ENCODE data around the gene LGALS9.

The LGALS9 gene

DNA sequence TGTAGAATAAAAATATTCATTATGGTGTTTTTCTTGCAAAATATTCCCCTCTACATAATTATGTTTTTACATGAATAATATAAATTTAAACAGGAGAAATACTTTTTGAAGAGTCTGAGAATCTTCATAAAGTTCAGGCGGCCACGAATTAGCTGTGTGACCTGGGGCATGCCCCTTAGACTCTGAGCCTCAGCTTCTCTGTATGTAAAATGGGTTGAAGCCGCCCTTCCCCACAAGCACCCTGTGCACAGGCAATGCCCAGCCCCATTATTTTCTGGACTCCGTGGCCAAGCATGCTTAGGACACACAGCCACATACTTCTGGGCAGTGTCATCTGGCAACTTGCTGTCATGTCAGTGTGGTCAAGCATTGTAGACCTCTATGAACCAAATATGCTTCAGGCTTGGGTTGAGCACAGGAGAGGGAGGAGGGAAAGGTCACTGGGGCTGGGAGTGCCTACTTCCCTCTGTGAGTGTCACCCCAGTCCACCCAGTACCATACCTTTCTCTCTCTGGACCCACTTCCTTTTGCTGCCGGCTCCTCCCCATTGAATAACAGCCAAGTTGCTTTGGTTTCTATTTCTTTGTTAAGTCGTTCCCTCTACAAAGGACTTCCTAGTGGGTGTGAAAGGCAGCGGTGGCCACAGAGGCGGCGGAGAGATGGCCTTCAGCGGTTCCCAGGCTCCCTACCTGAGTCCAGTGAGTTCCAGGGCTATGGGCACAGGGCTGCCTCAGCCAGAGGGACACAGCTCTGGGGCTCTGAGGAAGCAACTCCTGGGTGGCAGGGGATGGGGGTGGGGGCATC lies at the start of gene LGALS9:
LGALS9 (plus strand) TSS at position 582 of the 804 bp plus-strand sequence; CDS start at position 660, 78 bp downstream.
- peak; percentile 31 for DNase-seq (ENCODE audit: low spot score)

DNA sequence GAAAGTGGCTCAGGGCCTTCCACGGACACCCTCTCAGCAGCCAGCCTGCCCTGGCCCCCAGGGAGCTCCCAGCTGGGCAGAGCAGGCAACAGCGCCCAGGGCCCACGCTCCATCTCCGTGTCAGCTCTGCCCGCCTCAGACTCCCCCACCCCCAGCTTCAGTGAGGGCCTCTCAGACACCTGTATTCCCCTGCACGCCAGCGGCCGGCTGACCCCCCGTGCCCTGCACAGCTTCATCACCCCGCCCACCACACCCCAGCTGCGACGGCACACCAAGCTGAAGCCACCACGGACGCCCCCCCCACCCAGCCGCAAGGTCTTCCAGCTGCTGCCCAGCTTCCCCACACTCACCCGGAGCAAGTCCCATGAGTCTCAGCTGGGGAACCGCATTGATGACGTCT lies 48.3 kb upstream of the LGALS9 start:
- no peak for DNase-seq (ENCODE audit: low spot score)

DNA sequence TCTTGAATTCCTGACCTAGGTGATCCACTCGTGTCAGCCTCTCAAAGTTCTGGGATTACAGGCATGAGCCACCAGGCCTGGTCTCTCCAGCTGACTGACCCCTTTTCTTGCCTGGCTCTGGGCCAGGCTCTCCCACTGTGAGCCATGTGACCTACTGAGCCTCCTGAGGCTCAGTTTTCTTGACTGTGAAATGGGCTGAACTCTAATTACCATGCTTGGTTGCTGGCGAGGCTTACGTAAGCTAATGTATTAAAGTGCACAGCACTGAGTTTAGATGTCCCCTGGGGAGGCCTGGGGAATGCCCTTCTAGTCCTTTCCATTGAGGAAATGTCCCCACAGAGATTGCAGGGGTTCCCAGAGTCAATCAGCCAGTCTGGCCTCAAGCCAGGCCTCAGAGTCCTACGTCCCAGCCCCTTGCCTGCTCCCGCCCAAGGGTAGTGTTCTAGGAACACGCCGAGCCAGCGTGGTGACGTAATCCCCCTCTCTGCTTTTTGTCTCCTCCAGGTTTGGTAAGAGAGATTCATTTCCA lies 45.8 kb upstream of the LGALS9 start:
- DNase-seq (ENCODE audit: low spot score): no peak

DNA sequence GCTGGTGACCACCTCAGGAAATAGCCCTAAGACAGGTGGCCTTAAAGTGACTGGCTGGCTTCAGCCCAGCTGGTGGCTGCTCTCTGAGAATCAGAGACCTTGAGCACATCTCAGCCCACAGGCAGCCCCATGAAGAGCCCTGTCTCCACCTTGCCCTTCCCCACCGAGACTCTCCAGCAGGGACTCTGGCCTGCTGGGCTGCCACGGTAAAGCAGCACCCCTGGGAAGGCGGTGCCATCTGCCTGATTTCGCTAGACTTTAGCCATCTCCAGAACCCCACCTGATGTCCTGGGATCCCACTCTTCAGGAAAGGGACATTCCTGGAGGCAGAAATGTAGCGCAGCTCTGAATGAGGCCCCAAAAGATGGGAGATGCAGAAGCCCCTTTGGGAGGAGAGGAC lies 45.2 kb upstream of the LGALS9 start:
- DNase-seq (ENCODE audit: low spot score): no peak

DNA sequence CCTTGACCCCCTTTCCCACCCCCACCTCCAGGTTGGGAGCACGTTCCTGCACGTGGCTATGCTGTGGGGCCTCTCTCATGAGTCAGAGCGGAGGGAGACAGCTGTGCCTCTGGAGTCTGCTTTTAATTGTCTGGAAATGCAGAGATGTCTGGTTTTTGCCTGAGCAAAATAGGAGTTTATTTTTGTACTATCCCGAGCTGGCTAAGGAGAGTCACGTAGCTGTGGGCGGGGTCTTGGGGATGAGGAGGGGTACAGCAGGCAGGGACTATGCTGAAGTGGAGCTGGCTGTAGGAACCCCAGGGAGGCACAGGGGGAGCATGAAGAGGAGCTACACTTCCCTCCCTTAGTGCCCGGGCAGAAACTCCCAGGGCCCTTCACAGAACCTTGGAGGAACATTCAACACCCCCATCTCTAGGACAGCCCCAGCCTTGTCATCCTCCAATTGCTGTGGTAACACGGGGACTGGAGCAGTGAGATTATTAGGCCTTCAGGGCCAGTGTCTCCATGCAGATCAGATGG lies 44.7 kb upstream of the LGALS9 start:
- no peak for DNase-seq (ENCODE audit: low spot score)

DNA sequence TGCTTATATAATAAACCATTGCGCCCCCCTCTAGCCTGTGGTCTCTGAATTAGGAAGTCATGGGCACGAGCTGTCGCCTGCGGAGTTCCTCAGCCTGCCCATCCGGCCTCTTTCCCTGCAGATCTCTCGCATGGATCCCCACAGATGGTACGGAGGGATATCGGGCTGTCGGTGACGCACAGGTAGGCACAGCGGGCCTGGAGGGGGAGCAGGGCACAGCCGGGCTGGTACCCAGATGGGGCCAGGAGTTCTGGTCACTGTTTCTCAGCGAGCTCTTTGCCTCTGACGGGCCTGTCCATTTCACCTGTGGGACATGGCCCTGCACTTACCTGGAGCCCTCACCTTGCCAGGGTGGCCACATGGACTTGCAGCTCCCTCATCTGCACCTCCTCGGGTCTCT lies 42.6 kb upstream of the LGALS9 start:
- no peak for DNase-seq (ENCODE audit: low spot score)

DNA sequence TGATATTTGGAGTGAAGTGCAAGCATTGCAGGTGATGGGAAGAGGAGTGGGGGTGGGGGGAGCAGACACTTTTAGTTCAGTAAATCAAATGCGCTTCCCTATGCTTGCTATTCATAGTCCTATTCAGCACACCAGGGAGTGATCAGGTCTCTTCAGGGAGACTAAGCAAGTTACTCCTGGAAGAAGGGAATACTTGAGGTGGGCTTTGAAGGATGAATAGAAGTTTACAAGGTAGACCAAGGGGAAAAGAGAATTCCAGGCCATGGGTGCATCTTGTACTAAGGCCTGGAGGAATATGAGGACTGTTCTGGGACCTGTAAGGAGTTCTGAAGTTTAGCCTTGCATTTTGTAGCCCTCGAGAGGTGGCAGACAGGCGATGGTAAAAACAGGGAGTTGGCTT lies 40.1 kb upstream of the LGALS9 start:
- no peak for DNase-seq (ENCODE audit: low spot score)

DNA sequence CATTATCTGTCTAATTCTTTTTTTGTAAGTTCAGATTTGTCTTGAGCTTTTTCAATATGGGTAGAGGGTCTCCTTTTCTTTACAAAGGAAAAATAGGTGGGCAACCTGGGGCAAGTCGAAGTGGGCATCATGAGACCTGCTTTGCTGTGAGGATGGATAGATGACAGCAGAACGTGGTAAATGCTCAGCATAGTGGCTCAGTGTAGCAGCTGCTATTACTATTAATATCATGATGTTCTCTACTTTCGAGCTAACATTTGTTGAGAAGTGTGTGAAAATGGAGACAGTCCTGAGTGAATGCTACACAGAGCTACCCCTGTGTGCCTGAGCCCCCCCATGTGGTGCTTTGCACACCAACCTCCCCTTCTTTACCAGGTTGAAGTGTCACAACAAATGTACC lies 39.0 kb upstream of the LGALS9 start:
- no peak for DNase-seq (ENCODE audit: low spot score)

DNA sequence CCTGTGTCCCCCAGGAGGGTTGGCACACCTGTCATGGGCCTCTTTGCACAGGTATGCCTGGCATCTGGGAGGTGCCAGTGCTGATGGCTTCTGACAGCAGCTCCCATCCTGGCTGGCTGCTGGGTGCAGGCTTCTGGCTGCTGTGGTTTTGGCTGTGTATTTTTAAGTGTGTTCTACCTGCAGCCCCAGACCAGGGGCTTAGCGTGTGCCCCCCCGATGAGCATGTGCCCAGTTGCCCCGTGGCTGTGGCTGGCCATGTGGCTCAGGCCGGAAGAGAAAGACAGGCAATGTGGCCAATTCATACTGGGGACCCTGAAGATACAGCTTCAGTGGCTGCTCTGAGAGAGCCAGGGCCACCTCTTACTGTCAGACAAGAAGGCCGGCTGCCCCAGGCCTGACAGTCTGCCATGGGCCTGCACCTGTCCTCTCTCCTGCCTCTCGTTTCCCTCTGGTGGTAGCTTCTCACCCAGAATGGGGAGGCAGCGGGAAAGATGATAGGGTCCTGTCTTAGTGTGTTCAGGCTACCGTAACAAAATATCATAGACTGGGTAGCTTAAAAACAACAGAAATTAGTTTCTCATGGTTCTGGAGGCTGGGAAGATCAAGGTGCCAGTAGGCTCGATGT lies 37.6 kb upstream of the LGALS9 start:
- no peak for DNase-seq (ENCODE audit: low spot score)

DNA sequence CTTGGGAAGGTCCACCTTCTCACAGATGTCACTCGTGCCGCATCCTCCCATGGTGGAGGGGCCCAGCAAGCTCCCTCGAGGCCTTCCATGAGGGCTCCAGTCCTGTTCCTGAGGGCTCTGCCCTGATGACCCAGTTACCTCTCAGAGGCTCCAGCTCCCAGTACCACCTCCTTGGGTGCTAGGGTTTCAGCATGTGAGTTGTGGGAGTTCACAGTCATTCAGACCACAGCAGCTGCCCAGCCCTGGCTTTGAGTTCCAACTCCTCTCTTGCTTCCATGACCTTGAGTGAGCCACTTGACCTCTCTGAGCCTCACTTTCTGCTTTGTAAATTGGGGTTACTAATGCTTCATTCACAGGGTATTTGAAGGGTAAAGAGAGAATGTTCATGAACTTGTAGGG lies 37.1 kb upstream of the LGALS9 start:
- DNase-seq (ENCODE audit: low spot score): no peak

DNA sequence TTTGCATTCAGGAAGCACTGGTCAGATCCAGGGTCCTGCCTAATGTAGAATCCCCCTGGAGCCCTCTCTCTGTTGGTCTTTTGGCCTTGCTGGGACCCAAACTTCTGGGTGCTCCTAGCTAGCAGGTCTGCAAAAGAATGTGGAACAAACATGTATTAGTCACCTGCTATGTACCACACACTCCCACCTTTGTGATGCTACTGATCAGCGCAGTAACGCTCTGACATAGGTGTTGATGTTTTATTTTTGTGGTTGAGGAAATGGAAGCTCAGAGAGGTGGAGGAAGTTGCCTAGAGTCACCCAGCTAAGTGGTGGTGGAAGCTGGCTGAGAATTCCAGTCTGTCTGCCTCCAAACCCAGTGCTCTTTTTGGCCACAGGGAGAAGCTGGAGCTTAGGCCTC lies 35.8 kb upstream of the LGALS9 start:
- DNase-seq (ENCODE audit: low spot score): no peak

DNA sequence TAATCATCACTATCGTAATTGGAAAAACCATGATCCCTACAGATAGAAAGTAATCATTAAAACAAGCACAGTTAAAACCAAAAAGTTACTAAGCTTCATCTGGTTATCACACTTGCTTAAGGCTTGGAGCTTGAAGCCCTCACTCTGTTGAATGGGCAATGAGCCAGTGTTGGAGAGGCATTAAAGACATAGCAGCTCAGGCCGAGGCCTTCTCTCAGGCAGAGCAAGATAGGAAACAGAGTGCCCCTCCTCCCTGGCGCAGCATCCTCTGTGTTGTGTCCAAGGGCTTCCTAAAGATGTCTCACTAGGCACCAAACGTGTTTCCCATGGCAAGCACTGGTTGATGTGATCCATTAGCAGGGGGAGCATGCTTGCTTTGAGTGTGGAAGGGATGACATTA lies 34.9 kb upstream of the LGALS9 start:
- DNase-seq (ENCODE audit: low spot score): no peak

DNA sequence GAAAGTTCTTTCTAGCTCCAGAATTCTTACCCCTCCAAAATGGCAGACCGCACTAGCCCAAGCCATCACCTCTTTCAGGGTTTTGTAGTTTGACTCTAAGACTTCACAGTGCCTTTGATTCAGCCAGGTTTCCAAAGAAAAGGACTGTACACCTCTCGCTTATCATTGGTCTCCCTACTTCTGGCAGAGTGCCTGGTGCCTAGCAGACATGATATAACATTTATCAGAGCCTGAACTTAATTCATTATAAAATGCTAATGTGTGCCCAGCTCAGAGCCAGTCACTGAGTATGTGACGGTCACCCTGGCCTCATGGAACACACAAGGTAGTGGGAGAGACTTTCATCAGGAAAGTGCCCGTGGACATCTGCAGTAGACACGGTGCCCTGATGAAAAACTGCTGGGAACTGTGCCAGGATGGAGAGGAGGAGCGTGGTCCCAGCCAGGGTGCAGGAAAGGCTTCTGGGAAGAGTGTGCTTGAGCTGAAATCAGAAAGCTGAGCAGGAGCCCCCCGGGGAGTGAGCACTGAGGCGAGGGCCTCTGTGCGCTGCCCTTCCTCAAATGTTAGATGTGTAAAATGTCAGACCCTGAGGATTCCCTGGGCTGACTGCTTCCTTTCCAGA lies 34.3 kb upstream of the LGALS9 start:
- DNase-seq (ENCODE audit: low spot score): no peak

DNA sequence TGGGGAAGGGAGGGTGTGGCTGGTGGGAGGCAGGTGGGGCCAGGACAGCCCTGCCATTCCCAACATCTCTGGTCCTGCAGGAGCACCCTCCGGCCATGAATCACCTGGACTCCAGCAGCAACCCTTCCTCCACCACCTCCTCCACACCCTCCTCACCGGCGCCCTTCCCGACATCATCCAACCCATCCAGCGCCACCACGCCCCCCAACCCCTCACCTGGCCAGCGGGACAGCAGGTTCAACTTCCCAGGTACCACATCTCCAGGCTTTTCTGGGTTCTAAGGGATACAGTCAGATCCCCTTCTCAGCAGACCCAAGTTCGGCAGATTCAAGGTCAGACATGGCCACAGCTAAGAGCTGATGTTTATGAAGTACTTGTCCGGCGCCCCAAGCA lies 33.8 kb upstream of the LGALS9 start:
- no peak for DNase-seq (ENCODE audit: low spot score)

DNA sequence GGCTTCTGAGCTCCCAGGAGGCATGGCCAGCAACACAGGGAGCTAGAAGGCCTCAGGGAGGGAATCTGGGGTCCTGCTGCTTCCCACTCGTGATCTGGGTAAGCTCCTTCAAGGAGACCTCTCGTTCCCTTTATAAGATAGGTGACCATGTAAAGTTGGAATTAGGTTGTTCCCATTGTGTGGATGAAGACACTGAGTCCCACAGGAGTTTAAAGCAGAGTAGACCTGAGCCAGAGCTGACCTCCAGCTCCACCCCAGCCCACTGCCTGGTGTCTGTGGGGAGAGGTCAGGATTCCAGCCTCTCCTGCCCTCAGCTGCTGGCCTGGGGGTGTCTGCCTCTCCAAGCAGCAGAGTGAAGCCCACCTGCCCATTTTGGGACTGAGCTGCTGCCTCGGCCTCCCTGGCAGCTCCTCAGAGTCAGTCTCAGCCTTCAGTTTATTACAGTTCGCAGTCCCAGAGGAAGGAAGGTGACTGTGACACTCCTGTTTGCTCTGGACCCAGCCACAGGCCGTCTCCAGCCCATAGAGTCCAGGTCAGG lies 33.1 kb upstream of the LGALS9 start:
- no peak for DNase-seq (ENCODE audit: low spot score)

DNA sequence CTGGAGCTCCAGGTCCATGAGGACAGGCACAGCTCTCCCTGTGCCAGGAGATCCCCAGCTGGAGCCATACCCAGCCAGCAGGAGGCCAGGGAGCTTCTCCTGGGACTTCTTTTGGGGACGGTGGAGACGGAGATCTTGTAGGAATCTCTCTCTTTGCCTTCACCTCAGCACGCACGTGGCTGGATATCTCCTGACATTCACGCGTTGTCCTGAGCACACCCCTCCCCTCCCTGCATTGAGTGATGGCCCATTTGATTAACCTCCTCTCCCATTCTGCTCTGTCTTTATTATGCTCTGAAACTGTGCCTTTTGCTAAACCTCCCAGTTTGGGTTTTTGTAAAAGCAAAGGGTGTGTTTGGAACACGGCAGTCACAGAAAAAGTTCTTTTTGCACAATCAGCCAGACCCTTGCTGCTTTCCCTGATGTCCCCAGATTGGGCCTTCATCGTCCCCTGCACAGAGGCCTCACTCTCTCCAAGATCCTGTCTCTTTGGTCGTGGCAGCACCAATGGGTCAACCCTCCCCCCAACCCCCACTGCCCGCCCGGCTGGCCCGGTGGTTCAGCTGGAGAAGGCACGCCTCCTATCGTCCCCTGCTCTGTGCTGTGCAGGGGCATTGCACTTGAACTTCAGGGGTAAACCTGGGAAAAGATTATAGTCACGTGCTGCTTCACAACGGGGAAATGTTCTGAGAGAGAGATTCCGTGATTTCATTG lies 32.5 kb upstream of the LGALS9 start:
- no peak for DNase-seq (ENCODE audit: low spot score)

DNA sequence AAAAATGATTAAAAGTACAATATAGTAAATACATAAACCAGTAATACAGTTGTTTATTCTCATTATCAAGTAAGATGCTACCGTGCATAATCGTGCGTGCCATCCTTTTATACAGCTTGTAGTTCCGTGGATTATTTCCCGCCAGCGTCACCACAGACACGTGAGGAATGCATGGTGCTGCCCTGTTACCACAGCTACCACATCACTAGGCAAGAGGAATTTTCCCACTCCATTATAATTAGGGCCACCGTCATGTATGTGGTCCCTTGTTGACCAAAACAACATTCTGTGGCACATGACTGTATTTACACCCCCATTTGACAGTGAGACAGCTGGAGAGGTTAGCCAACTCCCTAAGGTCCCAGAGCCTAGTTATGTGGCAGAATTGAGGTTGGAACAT lies 30.5 kb upstream of the LGALS9 start:
- no peak for DNase-seq (ENCODE audit: low spot score)

DNA sequence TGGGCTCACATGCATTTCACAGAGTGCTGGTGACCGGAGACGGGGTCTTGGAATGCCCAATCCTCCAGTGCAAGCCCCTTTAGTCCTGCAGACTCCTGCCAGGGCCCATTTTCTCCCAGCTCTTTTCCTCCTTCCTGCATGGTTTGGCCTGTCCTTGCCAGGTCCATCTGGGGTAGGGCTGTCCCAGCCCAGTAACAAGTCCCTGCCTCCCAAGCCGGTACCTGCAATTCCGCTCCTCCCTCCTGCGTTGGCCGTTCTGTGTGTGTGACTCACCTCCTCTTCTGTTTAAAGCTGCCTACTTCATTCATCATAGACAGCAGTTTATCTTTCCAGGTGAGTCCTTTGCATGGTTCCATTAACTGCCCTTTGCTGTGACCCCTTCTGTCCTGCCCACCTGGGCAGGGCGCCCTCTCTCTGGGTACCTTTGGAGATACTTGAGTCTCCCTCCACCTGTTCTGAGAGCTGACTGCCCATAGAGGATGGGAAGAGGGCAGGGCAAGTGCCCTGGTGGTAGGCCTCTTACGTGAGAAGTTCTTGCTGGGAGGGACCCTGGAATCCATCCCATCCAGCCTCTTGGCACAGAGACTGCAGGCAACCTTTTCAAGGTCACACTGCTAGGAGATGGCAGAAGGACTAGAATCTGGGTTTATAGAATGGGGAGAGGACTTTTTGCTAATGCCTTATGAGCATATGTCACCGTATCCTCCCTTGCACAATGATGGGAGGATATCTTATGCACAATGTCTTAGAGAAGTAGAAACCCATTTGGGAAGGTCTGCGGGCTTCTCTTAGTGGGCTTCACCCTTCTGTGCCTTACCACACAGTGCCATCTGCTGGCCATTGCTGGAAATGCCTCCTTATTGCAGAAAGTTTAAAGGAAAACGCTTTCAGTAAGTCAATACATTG lies 29.7 kb upstream of the LGALS9 start:
- peak; percentile 64 for DNase-seq (ENCODE audit: low spot score)

DNA sequence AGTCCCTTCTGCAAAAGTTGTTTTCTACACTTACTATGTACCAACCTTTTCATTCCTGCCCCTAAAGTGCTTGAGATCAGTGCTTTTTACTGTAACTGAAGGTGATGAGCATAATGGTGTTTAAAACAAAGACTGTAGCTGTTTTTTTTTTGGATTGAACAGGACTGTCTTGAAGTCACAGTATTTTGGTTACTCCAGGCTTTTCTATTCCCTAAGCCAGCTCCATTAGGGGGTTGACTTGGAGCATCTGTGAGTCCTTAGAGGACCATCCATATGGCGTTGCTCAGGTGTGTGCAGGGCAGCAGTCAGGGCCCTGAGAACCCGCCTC lies 29.0 kb upstream of the LGALS9 start:
- DNase-seq (ENCODE audit: low spot score): no peak

DNA sequence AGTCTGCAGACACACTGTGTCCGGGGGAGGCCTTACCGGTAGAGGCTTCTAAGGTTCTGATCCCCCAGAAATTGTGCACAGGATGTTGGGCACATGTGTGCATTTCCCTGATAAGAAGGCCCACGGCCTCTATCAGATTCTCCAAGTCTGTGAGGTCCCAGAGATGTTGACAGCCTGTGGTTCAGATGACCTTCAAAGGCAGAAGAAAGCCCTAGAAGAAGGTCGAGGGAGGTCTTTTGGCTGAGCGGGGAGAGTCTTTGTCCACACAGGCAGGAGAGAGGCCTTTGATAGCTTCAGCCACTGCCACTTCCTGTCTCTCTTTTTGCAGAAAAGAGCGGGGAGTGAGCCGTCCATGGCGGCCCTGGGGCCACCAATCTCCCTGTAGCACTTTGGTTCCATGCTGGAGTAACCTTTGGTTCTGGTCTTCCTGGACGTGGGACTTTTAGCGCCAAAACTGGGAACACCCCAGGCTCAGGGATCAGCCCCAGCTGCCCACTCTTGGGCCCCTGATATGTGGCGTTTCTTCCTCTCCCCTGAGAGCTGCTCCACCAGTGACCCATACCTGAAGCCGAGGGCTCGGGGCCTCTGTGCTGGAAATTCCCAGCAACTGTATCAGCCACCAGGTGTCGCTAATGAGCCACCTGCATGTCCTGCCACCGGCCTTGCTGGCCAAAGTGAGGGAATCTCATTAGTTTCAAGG lies 28.1 kb upstream of the LGALS9 start:
- peak; percentile 50 for DNase-seq (ENCODE audit: low spot score)

DNA sequence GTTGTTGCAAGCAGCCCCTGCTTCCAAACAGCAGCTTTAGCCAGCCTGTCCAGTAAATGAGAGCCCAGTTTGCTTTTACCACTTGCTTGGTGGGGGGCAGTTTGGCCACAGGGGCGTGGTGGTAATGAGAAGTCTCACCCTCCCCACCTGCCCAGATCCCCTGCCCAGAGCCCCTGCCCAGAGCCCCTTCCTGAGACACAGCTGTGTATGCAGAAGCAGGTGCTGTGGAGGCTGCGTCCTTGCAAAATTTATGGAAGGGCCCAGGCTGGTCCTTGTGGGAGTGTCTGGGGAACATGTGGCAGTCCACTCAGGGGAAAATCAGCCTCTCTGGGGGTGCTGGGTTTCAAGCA lies 27.6 kb upstream of the LGALS9 start:
- DNase-seq (ENCODE audit: low spot score): no peak
